HG03521 (cell line): ENCODE measurements around the gene PRKG2.

ENCODE experiments used
- ATAC-seq: cut with Tn5 transposase; IDR thresholded peaks from one replicate; pipeline ENCODE4 v1.9.1; 2021; ENCODE audit warnings: mild to moderate bottlenecking, moderate library complexity; ENCODE audit not compliant: unreplicated experiment

PRKG2 gene

GRCh38 chr4:81106150-81106549 is 108.9 kb downstream of the PRKG2 start:
- ATAC-seq = no peak

- no peak for ATAC-seq
Measured at GRCh38 chr4:81102107-81102506, 112.9 kb downstream of the PRKG2 start.

GRCh38 chr4:81096566-81096965 is 118.5 kb downstream of the PRKG2 start:
- no peak for ATAC-seq

GRCh38 chr4:81095389-81095788 is 119.6 kb downstream of the PRKG2 start:
- no peak for ATAC-seq

- no peak for ATAC-seq
Measured at GRCh38 chr4:81093720-81094401, 121.2 kb downstream of the PRKG2 start.

- ATAC-seq = no peak
Measured at GRCh38 chr4:81085979-81086378, 129.0 kb downstream of the PRKG2 start.

GRCh38 chr4:81085291-81085690 is 129.7 kb downstream of the PRKG2 start:
- ATAC-seq = no peak

- no peak for ATAC-seq
Measured at GRCh38 chr4:81084634-81085033, 130.4 kb downstream of the PRKG2 start.

- ATAC-seq = no peak
Measured at GRCh38 chr4:81084029-81084428, 131.0 kb downstream of the PRKG2 start.

- ATAC-seq = no peak
Measured at GRCh38 chr4:81081156-81081555, 133.9 kb downstream of the PRKG2 start.

- no peak for ATAC-seq
Measured at GRCh38 chr4:81071013-81071412, 144.0 kb downstream of the PRKG2 start.

GRCh38 chr4:81069706-81070331 is 145.2 kb downstream of the PRKG2 start:
- peak; percentile 91 for ATAC-seq

- ATAC-seq = no peak
Measured at GRCh38 chr4:81065446-81065845, 149.6 kb downstream of the PRKG2 start.

GRCh38 chr4:81062001-81062400 is 153.0 kb downstream of the PRKG2 start:
- ATAC-seq = no peak

- no peak for ATAC-seq
Measured at GRCh38 chr4:81061344-81061730, 153.7 kb downstream of the PRKG2 start.

GRCh38 chr4:81060587-81061343 is 154.3 kb downstream of the PRKG2 start:
- no peak for ATAC-seq

- no peak for ATAC-seq
Measured at GRCh38 chr4:81058621-81059020, 156.4 kb downstream of the PRKG2 start.

- peak; percentile 99 for ATAC-seq
Measured at GRCh38 chr4:81052119-81053068, 162.6 kb downstream of the PRKG2 start.

- ATAC-seq = no peak
Measured at GRCh38 chr4:81049907-81050306, 165.1 kb downstream of the PRKG2 start.

- ATAC-seq = no peak
Measured at GRCh38 chr4:81049330-81049729, 165.7 kb downstream of the PRKG2 start.
